ENCODE measurements around the gene KLK1.

Gene KLK1

GRCh38 chr19:50830266-50831025, 6.9 kb upstream of the KLK1 start:
- Mint-ChIP-seq H3K36me3 (no peaks in the 10 kb centered on the region), H3K4me3 (no peak overlapping the region), H3K4me1 (peaks cover 3% of the 10 kb centered on the region), H3K27me3 (peaks cover 12% of the 10 kb centered on the region), H3K27ac (no peak overlapping the region), H3K9me3 (no peaks in the 10 kb centered on the region)
- ATAC-seq (ENCODE audit: low read depth) (no peak), DNase-seq (ENCODE audit: low spot score in 2 of 2) (no peak)

DNA sequence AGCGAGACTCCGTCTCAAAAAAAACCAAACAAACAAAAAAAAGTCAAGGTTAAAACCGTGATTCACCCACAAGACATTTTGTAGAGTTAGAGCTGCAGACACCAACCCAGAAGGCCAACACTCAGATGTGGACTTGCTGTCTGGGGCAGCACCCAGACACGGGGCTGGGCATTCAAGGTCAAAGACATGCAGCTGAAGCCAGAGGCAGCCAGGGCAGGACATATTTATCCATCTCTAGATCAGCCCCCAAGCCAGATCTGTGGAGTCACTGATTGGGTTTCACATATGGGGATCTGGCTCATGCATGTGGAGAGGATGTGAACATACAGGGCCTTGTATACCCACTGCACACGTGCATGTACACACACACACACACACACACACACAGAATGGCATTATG, 6.2 kb upstream of the KLK1 start:
- no peak for DNase-seq (ENCODE audit: low spot score in 2 of 2)
- H3K27me3 Mint-ChIP-seq, result peaks cover 12% of the 10 kb centered on the region
- H3K4me1 Mint-ChIP-seq, result peaks cover 2% of the 10 kb centered on the region
- no peak overlapping the region for H3K27ac Mint-ChIP-seq
- no peaks in the 10 kb centered on the region for H3K9me3 Mint-ChIP-seq
- no peak for ATAC-seq (ENCODE audit: low read depth)
- no peaks in the 10 kb centered on the region for H3K36me3 Mint-ChIP-seq
- no peak overlapping the region for H3K4me3 Mint-ChIP-seq

DNA sequence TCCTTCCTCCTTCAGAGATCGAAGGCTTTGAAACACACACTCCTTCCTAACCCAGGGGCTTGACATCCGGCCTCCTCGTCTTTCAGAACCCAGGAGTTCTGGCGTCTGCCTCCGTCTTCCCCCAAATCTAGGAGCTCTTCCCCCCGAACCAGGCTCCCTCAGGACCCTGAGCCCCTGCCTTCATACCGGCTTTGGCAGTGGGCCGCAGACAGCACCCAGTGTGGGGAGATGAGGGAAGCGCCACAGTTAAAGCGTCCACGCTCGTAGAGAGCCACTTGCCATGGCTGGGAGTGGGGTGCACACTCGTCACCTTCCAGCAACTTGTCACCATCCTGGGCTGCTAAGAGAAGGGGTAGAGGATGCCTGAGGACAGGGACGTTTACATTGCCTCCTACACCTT, 3.9 kb upstream of the KLK1 start:
- no peak overlapping the region for H3K4me3 Mint-ChIP-seq
- no peaks in the 10 kb centered on the region for H3K36me3 Mint-ChIP-seq
- ATAC-seq (ENCODE audit: low read depth) (no peak), DNase-seq (ENCODE audit: low spot score in 2 of 2) (no peak)
- peaks cover 10% of the 10 kb centered on the region for H3K27me3 Mint-ChIP-seq
- H3K27ac Mint-ChIP-seq, result no peak overlapping the region
- no peaks in the 10 kb centered on the region for H3K9me3 Mint-ChIP-seq
- peaks cover 12% of the 10 kb centered on the region for H3K4me1 Mint-ChIP-seq

DNA sequence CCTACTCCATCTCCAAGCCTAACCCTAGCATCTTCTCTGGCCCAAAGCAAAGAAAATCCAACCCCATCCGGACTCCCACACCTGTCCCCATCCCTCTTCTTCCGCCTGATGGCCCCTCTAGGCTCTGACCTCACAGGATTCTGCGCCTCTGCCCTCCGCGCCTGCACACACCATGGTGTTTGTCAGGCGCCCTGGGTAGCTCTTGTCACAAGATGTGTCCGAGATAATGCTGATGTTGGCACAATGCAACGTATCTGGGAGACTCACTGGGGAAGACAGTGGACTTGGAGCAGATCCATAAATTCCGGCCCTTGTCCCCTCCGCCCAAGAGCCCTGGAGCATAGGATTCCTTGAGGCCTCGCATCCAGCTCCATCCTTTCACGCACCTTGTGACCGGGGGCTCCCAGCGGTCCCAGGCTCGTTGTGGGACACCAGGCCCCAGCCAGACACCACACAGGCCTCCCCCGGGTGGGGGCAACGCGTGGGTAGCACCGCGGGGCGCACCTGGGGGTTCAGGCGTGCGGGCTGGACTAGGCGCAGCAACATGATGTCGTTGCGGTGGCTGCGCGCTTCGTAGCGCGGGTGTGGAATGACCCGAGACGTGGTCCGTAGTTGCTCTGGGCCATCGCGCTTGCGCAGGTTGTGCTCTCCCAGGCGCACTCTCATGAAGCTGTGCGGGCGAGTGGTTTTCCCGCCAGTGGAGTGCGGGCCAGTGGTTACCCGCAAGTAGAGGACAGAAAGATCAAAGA, 3.1 kb upstream of the KLK1 start:
- no peaks in the 10 kb centered on the region for H3K36me3 Mint-ChIP-seq
- no peak for ATAC-seq (ENCODE audit: low read depth)
- peaks cover 8% of the 10 kb centered on the region for H3K27me3 Mint-ChIP-seq
- no peak overlapping the region for H3K4me3 Mint-ChIP-seq
- no peak overlapping the region for H3K27ac Mint-ChIP-seq
- peaks cover 20% of the 10 kb centered on the region for H3K4me1 Mint-ChIP-seq
- H3K9me3 Mint-ChIP-seq, result no peaks in the 10 kb centered on the region
- DNase-seq (ENCODE audit: low spot score in 2 of 2), result no peak

GRCh38 chr19:50822661-50823208, 852 bp downstream of the KLK1 start:
- H3K4me1 Mint-ChIP-seq, result peaks cover 45% of the 10 kb centered on the region
- ATAC-seq (ENCODE audit: low read depth) (no peak), DNase-seq (ENCODE audit: low spot score in 2 of 2) (no peak)
- no peak overlapping the region for H3K27ac Mint-ChIP-seq
- H3K36me3 Mint-ChIP-seq, result no peaks in the 10 kb centered on the region
- H3K4me3 Mint-ChIP-seq, result no peak overlapping the region
- H3K9me3 Mint-ChIP-seq, result no peaks in the 10 kb centered on the region
- peaks cover 5% of the 10 kb centered on the region for H3K27me3 Mint-ChIP-seq

GRCh38 chr19:50821622-50822021, 2.0 kb downstream of the KLK1 start:
- ATAC-seq (ENCODE audit: low read depth) (no peak), DNase-seq (ENCODE audit: low spot score in 2 of 2) (no peak)
- Mint-ChIP-seq H3K27ac (peak overlapping the region; percentile 81), H3K4me3 (no peak overlapping the region), H3K27me3 (peaks cover 5% of the 10 kb centered on the region), H3K9me3 (no peaks in the 10 kb centered on the region), H3K4me1 (peaks cover 52% of the 10 kb centered on the region), H3K36me3 (no peaks in the 10 kb centered on the region)

GRCh38 chr19:50821248-50821612, 2.4 kb downstream of the KLK1 start:
- ATAC-seq (ENCODE audit: low read depth) (no peak), DNase-seq (ENCODE audit: low spot score in 2 of 2) (no peak)
- H3K36me3 Mint-ChIP-seq, result no peaks in the 10 kb centered on the region
- peaks cover 5% of the 10 kb centered on the region for H3K27me3 Mint-ChIP-seq
- H3K27ac Mint-ChIP-seq, result peak overlapping the region; percentile 81
- no peaks in the 10 kb centered on the region for H3K9me3 Mint-ChIP-seq
- peaks cover 52% of the 10 kb centered on the region for H3K4me1 Mint-ChIP-seq
- peak overlapping the region; percentile 22 for H3K4me3 Mint-ChIP-seq

GRCh38 chr19:50820549-50821247, 2.9 kb downstream of the KLK1 start:
- ATAC-seq (ENCODE audit: low read depth), result no peak
- Mint-ChIP-seq H3K9me3 (no peaks in the 10 kb centered on the region), H3K36me3 (no peaks in the 10 kb centered on the region), H3K27ac (peak overlapping the region; percentile 81), H3K4me3 (peak overlapping the region; percentile 86), H3K4me1 (peaks cover 50% of the 10 kb centered on the region), H3K27me3 (peaks cover 5% of the 10 kb centered on the region)
- DNase-seq (ENCODE audit: low spot score in 2 of 2), result no peak

DNA sequence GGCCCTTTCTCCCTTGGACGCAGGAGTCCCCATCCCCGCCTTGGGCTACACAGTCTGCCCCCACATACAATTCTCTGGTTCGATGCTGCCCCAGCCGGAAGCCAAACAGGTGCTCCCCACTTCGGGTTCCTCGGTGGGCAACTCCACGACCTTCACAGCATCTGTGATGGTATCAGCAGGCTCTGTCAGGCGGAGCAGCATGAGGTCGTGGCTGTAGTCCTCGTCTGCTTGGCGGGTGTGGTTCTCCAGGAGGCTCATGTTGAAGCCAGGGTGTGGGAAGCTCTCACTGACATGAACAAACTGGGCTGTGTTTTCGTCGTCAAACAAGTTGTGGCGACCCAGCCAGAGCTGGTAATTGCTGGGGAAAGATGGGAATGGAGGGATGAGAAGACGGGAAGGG, 3.5 kb downstream of the KLK1 start:
- peak overlapping the region; percentile 86 for H3K4me3 Mint-ChIP-seq
- H3K36me3 Mint-ChIP-seq, result no peaks in the 10 kb centered on the region
- DNase-seq (ENCODE audit: low spot score in 2 of 2) (no peak), ATAC-seq (ENCODE audit: low read depth) (peak; percentile 26)
- H3K27ac Mint-ChIP-seq, result peak overlapping the region; percentile 81
- H3K9me3 Mint-ChIP-seq, result no peaks in the 10 kb centered on the region
- H3K27me3 Mint-ChIP-seq, result peaks cover 5% of the 10 kb centered on the region
- H3K4me1 Mint-ChIP-seq, result peaks cover 50% of the 10 kb centered on the region

DNA sequence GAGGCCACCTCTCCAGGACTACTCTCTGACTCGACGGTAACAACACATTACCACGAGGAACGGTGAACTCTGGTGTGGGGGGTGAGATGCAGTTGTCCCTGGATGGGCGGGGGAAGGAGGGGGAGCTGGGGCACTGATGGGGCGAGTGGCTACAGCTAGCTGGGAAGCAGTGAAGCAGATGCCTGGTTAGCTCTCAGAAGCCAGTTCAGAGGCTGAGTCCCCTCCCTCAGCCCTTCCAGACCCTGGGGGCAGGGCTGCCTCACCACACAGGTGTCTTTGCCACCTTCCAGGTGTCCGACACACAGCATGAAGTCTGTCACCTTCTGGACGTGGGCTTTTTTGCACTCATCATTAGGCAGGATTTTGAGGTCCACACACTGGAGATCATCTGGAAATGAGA, 4.0 kb downstream of the KLK1 start:
- Mint-ChIP-seq H3K27me3 (peaks cover 5% of the 10 kb centered on the region), H3K4me3 (peak overlapping the region; percentile 86), H3K36me3 (no peaks in the 10 kb centered on the region), H3K27ac (peak overlapping the region; percentile 81), H3K4me1 (peaks cover 50% of the 10 kb centered on the region), H3K9me3 (no peaks in the 10 kb centered on the region)
- DNase-seq (ENCODE audit: low spot score in 2 of 2) (no peak), ATAC-seq (ENCODE audit: low read depth) (no peak)

DNA sequence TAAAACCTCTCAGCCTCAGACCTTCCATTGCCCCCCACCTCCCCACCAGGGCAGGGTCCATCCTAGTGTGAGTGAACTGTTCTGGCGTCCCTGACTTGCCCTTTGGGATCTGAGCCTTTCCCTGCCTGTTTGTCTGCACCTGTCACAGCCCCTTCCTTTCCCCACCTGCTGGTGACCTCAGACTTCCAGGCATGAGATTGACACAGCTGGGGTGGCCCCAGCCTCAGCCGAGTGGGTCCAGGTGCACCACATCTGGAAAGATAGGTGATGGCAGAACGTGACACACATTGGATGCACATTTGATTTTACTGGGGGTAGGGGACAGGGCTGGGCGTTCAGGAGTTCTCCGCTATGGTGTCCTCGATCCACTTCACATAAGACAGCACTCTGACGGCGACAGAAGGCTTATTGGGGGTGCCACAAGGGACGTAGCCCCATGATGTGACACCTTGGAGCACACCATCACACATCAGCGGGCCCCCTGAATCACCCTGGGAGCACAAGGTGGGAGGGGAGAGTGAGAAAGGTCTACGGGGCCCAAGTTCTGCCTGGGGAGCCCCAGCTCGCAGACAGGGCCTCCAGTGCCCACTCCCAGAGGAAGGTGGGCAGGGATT, 4.6 kb downstream of the KLK1 start:
- Mint-ChIP-seq H3K27me3 (peaks cover 5% of the 10 kb centered on the region), H3K36me3 (no peaks in the 10 kb centered on the region), H3K4me3 (peak overlapping the region; percentile 86), H3K27ac (peak overlapping the region; percentile 1), H3K4me1 (peaks cover 50% of the 10 kb centered on the region), H3K9me3 (no peaks in the 10 kb centered on the region)
- DNase-seq (ENCODE audit: low spot score in 2 of 2) (no peak), ATAC-seq (ENCODE audit: low read depth) (peak; percentile 14)

GRCh38 chr19:50817941-50818858, 5.4 kb downstream of the KLK1 start:
- Mint-ChIP-seq H3K4me3 (peak overlapping the region; percentile 86), H3K9me3 (no peaks in the 10 kb centered on the region), H3K36me3 (no peaks in the 10 kb centered on the region), H3K4me1 (peaks cover 47% of the 10 kb centered on the region), H3K27me3 (peaks cover 5% of the 10 kb centered on the region), H3K27ac (peak overlapping the region; percentile 88)
- DNase-seq (ENCODE audit: low spot score in 2 of 2), result peak; percentile 68 to 80
- peak; percentile 67 for ATAC-seq (ENCODE audit: low read depth)

- ATAC-seq (ENCODE audit: low read depth) (no peak), DNase-seq (ENCODE audit: low spot score in 2 of 2) (no peak)
- no peak overlapping the region for H3K27ac Mint-ChIP-seq
- H3K4me1 Mint-ChIP-seq, result peaks cover 24% of the 10 kb centered on the region
- no peak overlapping the region for H3K4me3 Mint-ChIP-seq
- H3K36me3 Mint-ChIP-seq, result no peaks in the 10 kb centered on the region
- H3K27me3 Mint-ChIP-seq, result peaks cover 3% of the 10 kb centered on the region
- peaks cover 2% of the 10 kb centered on the region for H3K9me3 Mint-ChIP-seq
Measured at GRCh38 chr19:50815439-50815838, 8.1 kb downstream of the KLK1 start.

Measured in memory B cell (primary cell).